HG02642 (cell line): ENCODE results near the gene ZNF423.

ENCODE experiments used
- ATAC-seq: cut with Tn5 transposase; IDR thresholded peaks from one replicate; pipeline ENCODE4 v1.9.1; 2021; ENCODE audit warnings: mild to moderate bottlenecking; ENCODE audit not compliant: unreplicated experiment, poor library complexity

Gene ZNF423

DNA sequence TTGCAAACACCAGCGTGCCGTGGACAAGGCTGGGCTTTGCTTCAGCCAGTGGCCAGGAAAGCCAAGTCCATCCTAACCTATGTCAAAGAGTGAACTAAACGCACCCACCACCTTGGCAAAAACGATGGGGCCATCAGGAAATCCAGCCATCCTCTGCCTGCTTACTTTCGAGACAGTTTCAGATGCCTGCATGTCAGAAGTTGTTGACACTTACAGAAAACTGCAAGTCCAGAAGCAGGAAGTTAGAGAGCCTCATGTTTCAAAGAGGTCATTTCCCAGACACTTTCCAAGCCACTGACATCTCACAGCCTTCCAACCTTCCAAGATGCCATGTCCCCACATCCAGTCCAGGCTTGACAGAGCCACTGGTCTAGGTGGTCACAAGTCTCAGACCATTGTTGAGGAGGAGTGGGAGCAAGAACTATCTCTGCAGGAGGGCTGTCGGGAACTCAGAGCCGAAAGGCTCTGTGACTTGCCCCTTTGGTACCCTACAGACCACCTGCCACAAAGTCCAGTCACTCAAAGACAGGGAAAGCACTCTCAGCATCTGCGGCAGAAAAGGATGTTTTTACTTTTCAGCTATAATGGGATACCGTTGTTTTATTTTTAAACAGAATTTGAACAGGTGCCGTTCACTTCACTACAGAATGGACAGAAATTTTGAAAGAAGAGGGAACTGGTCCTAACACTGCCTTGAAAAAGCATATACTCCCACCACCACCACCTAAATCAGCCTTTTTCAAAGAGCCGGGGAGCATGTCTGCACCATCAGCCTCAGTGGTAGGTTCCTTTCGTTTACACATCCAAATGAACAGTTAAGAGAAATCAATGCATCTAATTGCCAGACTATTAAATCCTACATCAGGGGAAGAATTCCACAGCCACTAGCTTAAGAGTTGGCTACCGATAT is 5.1 kb downstream of the ZNF423 start:
- ATAC-seq: no peak

DNA sequence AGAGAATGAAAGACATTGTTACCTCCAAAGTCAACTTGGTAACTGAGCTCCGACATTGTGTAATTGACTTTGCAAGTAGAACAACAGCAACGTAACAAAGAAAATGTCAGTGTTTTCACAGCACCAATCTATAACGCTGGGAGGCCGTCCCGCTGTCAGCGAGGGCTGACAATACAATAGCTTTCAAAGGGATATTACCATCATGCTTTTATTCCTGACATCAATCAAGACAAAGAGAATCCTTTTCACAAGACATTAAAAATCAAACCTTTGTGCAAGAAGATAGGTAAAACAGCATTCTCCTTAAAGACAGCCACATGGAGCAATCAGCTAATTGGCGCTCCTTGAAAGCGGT is 6.2 kb downstream of the ZNF423 start:
- ATAC-seq: no peak

DNA sequence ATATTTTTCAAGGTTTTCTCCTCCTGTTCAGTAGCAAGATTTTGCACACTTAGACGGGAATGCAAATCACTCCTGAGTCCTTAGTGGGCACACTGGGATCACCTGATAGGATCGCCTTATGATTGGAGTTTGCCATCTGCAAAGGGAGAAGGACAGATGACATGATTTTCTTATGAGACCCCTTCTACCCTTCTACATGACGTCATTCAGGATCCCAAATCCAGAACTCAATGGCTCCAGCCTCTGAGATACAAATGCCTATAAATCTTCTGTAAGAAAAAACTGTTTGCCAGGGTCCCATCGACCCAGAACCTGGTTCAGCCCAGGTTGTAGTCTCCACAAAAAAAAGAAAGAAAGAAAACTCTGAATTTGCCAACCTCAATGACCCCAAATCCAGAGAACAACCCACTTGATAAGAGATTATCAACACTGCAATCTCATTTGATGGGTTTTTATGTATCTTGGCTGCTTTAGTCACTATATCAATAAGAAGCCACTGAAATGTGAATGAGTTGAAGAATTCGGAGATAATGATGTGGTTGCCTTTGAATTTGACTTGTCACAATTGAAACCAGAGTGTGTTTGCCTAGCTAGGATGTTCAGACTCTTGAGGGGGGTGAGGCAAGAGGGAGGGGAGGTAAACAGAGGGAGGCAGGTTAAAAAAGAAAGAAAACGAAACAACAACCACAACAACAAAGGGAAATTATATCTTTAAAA is 6.7 kb downstream of the ZNF423 start:
- ATAC-seq: no peak

DNA sequence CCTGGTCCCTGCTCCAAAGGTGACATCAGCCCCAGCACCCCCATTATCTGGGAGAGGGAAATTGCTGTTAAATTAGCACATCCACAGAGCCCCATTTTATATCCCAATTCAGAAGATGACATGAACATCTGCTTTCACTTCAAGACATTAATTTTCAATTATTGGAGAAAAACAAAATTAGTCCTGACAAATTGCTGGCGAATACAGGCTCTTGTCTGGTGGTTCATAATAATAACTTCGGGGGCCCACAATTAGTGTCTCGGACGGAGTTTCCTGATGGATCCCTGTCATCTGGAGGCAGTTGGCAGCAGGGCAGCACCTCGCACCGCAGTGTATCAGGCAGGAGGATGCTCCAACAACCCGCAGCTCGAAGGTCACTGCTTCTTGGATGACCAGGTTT is 7.4 kb downstream of the ZNF423 start:
- no peak for ATAC-seq

DNA sequence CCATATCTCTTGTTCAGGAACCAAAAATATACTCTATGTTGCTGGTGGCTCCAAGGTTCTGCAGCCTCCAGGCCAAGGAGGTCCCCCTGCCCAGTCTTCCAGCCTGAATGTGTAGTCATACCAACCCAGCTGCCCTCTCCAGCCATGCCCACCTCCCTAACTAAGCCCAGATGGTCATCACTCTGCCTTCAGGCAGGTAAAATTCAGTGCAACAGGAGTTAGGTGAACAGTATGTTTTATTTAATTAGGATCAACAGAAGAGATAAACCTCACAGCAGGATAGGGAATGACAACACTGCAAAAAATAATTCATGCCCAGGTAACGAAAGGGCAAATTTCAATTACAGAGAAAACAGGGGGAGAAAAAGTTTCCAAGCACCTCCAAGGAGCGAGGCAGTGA is 9.1 kb downstream of the ZNF423 start:
- ATAC-seq: no peak

DNA sequence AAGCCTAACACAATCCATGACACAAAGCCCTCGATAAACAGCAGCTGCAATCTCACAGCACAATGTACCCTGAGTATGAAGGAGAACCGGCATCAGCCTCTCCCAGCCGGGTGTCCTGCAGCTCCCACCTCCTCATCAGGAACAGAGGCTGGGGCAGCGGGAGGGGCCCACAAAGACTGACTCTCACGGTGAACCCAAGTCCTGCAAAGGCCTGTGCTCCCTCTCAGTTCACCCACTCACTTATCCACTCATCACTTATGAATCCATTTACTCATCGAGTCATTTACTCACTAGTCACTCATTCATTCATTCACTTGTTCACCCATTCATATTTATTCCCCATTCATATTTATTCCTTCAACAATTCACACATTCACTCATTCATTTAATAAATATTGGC is 11.6 kb downstream of the ZNF423 start:
- no peak for ATAC-seq

DNA sequence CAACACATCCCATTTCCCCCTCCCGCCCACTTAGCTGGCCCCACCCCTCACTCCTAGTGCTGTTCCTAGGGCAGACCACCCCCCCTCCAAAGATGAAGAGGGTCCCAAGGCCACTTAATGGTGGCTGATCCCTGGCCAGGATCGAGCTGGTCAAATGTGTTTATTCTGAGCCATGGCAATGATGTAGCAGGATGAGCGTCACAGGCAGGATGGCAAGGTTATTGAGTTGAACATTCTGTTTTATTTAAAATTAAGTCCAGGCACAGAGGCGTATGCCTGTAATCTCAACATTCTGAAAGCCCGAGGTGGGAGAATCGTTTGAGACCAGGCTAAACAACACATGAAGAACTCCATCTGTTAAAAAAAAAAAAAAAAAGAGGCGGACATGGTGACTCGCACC is 12.2 kb downstream of the ZNF423 start:
- ATAC-seq: no peak

DNA sequence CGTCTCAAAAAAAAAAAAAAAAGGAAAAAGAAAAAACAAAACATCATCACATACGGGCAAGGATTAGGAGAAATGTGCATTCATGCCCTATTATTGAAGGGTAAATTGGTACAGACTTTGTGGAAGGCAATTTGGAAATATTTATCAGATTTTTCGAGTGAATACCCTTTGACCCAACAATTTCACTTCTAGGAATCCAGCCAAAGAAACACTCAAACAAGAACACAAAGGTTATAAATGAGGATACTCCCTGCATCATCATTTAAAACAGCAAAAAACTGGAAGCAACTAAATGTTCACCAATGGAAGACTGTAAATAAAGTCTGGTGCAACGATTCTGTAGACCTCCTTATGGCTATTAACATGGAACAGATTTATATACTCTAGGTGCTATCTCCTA is 12.9 kb downstream of the ZNF423 start:
- ATAC-seq: no peak

DNA sequence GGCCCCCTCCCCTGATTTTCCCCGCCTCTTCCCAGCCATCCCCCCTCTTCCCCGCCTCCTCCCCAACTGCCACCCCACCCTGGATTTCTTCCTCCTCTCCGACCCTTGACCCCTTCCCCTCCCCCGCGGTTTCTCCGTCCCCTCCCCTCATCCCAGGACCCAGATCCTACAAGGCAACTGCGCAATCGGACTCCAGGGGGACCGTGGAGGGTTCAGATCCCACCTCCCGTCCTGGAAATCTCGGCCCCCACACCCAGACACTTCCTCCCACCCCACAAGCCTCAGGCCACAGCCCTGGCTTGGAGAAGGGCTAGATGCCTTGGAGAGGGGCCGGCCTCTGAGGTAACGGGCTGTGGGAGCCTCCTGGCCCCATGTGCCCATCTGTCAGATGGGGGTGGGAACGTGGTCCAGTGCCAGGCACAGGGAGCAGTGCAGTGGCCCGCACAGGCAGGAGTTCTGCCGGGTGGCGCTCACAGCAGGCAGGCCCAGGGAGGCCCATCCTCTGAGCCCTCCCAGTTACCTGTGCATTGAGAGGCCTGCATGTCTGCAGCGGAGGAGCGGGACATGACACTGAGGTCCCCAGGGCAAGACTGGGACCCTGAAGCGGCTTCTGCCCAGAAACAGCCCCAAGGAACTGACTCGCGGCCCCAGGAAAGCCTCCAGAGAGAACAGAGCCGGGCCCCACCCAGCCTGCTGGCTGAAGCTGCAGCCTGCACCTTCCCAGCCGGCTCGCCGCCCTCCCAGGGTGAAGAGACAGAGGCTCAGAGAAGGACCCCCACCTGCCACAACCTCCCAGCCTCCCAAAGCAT is 16.7 kb downstream of the ZNF423 start:
- ATAC-seq: no peak

DNA sequence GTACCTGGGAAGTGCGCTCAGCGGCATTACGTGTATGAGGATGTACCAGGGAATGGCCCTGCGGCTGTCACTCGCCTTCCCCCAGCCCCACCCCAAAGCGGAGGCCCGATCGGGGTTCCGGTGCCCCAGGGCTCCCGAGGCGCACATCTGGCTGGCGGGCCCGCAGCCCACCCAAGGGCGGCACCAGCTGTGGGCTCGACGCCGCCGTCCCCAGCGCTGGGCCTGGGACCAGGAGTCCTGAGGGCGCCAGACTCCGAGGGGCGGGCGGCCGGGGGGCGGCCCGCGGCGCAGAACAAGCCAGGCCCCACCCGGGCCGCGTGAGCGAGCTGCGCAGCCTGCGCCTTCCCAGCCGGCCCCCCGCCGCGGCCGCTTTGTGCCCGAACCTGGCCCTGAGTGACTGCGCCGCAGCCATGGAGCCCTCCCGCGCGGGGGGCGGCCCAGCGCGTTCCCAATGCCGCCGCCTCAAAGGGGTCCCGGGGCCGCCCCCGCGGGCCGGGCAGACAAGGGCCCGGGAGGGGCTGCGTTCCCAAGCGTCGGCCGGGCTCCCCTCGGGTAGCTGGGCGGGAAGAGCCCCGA is 17.4 kb downstream of the ZNF423 start:
- no peak for ATAC-seq

DNA sequence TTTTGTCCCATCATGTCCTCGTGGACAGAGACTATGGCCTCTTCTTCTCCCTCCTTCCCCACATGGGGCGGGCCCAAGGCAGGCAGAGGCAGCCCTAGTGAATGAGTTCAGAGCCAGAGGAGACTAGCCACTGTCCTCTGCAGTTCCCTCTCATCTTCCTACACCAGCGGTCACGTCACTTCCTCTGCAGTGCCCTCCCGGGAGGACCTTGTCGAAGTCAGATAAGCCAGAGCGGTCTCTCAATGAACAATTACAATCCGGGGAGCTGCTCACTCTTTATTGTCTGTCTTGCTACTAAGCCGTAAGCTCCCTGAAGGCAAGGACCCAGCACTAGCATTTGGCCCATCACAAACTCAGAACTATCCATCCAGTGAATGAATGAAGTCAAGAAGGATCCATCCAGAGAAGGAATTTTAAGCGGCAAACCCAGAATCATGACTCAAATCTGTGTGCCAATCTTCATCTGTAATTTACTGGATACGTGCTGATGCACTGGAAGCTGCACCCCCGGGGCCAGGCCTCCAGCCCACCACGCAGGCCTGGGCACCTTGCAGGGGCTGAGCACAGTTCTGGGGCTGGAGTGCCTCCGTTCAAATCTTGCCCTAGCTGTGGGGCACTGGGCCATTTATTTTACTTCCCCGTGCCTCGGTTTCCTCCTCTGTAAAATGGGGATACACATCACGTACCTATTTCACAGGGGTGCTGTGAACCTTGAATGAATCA is 18.1 kb downstream of the ZNF423 start:
- ATAC-seq: no peak

DNA sequence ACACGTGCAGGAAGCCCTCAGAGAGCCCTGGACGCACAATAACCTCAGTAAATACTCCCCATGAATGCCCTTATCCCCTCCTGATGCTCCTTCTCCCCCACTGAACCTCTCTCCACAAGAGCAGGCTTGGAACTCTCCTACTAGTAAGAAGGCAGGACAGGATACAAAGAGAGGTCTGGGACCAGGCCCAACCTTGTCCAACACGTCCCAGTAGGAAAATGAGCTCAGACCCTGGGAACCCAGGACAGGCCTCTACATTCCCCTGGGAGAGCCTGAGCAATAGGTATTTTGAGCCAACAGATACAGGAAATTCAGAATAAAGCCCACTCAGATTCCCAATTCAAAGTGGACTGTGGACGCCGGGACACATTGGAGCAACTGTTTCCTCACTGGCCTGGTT is 19.2 kb downstream of the ZNF423 start:
- no peak for ATAC-seq

DNA sequence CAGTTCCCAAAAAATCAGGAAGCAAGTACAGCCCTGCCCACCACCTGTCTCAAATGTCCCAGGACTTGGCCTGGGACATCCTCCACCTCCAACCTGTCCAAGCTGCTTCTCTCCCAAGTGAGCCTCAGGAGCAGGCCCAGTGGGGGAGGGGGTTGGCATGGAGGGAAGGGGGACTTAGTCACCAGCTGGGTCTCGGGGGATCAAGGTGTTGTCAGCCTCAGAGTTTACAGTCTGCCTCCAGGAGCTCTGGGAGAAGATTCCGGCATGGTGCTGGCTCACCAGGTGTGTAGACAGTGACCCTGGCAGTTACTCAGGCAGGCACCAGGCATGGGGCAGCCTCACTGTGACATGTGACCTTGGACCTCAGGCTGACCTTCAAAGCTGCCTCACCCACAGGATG is 19.7 kb downstream of the ZNF423 start:
- no peak for ATAC-seq

DNA sequence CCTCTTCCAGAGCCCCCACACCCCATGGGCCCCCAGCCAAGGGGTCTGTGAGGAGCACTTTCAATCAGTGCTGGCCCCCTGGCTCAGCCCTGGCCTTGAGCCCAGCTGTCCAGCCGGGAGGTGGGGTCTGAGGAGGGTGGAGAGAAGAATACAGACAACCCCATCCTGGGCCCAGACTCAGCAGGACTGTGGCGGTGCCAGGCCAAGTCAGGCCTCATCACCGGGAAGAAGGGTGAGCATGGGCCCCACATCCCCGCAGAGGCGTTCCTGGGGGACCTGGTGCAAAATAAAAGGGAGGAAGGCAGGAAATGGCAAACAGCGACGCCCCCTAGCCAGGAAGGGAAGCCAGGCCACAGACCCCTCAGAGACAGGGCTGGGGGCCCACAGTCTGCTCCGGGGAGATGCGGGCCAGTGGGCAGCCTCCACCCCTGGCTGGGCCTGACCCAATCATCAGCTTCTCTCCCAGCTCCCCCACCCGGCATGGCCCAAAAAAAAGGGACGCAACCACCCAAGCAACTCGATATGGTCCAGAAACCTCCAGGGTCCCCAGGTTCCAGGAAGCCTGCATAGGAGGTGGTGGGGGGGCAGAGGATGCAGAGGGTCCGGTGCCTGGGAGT is 20.6 kb downstream of the ZNF423 start:
- ATAC-seq: no peak

DNA sequence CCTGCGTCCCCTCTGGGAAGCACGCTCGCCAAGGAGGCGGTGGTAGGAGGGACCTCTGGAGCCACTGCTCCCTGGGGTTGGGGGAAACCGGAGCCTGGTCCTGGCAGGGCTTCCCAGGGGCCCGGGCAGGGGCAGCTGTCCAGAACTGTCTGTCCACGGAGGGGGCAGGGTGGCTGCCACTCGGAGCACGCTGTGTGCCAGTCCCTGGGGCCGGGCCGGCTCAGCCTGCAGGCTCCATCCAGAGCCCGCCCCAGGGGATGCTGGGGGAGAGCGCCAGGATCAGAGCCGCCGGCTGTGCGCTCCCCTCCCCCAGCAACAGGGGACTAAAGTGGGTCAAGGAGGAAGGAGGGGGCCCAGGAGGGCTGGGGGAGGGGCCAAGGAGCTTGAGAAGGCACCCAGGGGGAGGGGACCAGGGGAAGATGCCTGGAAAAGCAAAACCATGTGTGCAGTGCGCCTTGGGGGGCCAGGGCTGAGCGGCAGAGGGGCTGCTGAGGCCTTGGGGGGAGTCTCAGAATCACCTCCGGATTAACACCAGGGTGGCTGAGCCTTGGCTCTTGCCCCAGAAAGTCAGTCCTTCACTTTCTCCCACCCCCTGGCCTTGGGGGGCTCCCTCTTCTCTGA is 21.3 kb downstream of the ZNF423 start:
- no peak for ATAC-seq

DNA sequence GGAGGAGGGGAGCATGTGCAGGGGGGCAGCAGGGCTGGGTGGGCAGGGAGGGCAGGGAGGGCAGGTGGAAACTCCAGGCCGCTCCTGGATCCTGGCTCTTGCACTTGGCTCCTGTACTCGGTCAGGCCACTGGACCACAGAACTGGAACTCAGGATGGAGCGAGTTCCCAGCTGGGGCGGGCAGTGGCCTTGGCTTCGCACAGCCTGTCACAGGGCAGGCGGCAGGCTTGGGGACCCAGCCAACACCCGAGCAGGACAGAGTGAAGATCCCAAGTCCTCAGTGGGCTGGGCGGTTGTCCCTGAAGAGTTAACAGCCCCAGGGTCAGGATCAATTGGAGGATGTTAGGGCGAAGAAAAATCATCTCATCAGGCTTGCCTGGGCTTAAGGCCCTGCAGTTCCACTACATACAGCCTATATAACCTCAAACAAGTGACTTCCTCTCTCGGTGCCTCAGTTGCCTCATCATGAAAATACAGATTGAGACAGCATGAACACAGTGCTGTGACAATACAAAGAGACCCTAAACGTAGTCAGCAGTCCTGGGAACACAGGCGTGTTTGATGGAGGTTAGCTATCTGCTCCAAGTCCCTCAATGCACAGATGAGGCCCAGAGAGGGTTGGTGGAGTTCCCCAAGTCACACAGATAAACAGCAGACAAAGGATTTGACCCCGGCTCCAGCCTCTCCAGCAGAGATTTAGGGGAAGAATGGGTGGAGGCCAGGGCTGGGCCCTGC is 21.9 kb downstream of the ZNF423 start:
- ATAC-seq: no peak

DNA sequence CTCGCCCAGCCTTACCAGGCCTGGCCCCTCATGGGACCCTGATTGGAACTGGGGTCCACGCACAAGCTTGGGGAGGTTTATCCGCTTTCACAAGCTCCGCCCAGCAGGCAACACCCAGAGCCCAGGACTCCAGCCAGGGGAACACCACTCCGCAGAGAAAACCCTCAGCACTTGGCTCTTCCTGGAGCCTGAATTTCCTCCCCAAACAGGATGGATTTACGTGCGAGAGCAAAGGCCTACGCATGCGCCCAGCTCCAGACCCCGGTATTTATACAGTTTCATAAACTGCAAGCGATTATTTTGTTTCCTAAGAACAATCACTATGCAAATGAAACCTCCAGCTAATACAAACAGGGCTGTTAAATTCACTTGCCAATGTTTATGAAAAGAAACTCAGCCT is 22.8 kb downstream of the ZNF423 start:
- ATAC-seq: no peak

DNA sequence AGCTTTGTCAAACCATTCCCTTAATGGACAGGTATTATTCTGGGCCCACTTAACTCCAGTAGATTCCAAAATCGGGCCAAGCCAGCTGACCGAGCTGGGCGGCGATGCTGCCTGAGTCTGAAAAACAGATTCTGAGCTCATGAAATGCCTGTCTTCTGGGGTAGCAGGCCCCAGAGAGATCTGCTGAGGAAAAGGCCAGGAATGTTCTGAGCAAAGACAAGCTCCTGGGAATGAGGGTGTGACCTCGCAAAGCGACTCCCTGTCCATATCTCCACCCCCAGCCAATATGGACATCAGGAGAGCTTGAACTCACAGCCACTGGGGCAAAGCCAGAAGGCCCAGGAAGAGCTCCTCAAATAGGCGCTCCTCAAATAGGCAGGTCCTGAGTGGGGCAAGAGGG is 23.7 kb downstream of the ZNF423 start:
- no peak for ATAC-seq

DNA sequence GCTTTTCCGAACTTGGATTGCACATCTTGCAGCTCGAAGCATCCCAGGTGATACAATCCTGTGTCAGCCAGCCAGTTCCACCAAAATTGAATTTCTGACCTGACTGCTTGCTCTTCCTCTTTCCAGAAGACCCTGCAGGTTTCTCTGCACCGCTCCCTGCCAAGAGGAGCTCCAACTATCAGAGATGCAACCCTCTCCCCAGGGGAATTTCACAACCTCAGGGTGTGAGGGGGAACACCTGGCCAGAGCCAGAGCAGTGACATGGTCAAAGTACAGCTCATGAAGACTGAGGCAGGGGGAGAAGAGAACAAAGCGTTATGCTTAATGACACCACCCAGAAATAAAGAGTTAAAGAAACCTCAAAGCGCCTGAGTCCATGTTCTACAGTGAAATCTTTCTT is 25.0 kb downstream of the ZNF423 start:
- ATAC-seq: no peak
